GM12878 (cell line): ENCODE data around the gene FREM3. TPM values are rescaled to one million over a fixed set of nuclear protein-coding genes. Genes with fewer than 3 reads are reported as not detected.

Experiments used
- ATAC-seq: fragments of 200-7000 bp; cut with Tn5 transposase; 3 replicates; pipeline ENCODE4 v1.9.1; 2020; ENCODE audit warnings: mild to moderate bottlenecking, moderate library complexity
- BruUV-seq: library from RNA; stranded (reverse); fragments of 400-500 nt; replicated peaks from 2 replicates; lab custom pipeline; 2021; lab: Mats Ljungman, UMichigan
- CTCF ChIA-PET: fragments of 300-600 bp; sonication (Branson Sonifier 250); formaldehyde crosslinking; extraction: SDS; loops from one replicate; lab custom pipeline; 2021; ENCODE audit warnings: inconsistent platforms; lab: Yijun Ruan, JAX
- POLR2A ChIA-PET: fragments of 350-600 bp; formaldehyde crosslinking; extraction: SDS; loops from one replicate; lab custom pipeline; 2021; ENCODE audit warnings: inconsistent platforms; lab: Charles Lee
- RAD21 ChIA-PET: fragments of 300-600 bp; sonication (Branson Sonifier 250); formaldehyde crosslinking; loops from one replicate; lab custom pipeline; 2023; ENCODE audit warnings: antibody characterized with exemption; ENCODE audit not compliant: unreplicated experiment; lab: Charles Lee
- SMC1A ChIA-PET: fragments of 300-600 bp; sonication (Branson Sonifier 250); formaldehyde crosslinking; loops from one replicate; lab custom pipeline; 2023; ENCODE audit not compliant: unreplicated experiment, uncharacterized antibody; lab: Charles Lee
- DNase-seq: peaks from one replicate; pipeline ENCODE4 v3.0.0-alpha.2; 2011; ENCODE audit warnings: low read depth, low spot score
- FAIRE-seq: peaks from 3 replicates; lab custom pipeline; 2011; peaks lifted over from hg19 to GRCh38; lab: Jason Lieb, UNC
- H2AFZ ChIP-seq: 2 replicates; pipeline ENCODE4 v1.6.0; 2011; ENCODE audit warnings: low read depth, low read length, control low read depth; ENCODE audit not compliant: control insufficient read depth
- H3K27ac ChIP-seq: 2 replicates; pipeline ENCODE4 v1.5.1; 2011; ENCODE audit warnings: control low read depth; ENCODE audit not compliant: control insufficient read depth, insufficient read depth
- H3K27me3 ChIP-seq, 2 experiments: replicated peaks in 1 of 2; 2 replicates each; pipeline versions ENCODE4 v1.6.0 to v1.6.1; 2011; ENCODE audit warnings: low read length in 1 of 2; ENCODE audit not compliant: control insufficient read depth in 2 of 2, insufficient read depth in 2 of 2
- H3K36me3 ChIP-seq, 2 experiments: 2 replicates each; pipeline ENCODE4 v1.5.1; 2011; ENCODE audit warnings: low read length in 1 of 2; ENCODE audit not compliant: control insufficient read depth in 2 of 2, insufficient read depth in 2 of 2
- H3K4me1 ChIP-seq: 2 replicates; pipeline ENCODE4 v1.6.1; 2011; ENCODE audit warnings: mild to moderate bottlenecking, low read length, moderate library complexity, mixed read lengths; ENCODE audit not compliant: control insufficient read depth, insufficient read depth
- H3K4me2 ChIP-seq: 2 replicates; pipeline ENCODE4 v1.6.0; 2011; ENCODE audit warnings: control low read depth; ENCODE audit not compliant: control insufficient read depth, insufficient read depth
- H3K4me3 ChIP-seq: fragments of 200-600 bp; sonication (generic); 2 replicates; pipeline ENCODE4 v1.5.1; 2016
- H3K79me2 ChIP-seq: 2 replicates; pipeline ENCODE4 v1.6.0; 2011; ENCODE audit warnings: low read length; ENCODE audit not compliant: control insufficient read depth, insufficient read depth
- H3K9ac ChIP-seq: 2 replicates; pipeline ENCODE4 v1.8.0; 2011; ENCODE audit warnings: low read length, control low read depth, mixed read lengths; ENCODE audit not compliant: control insufficient read depth, insufficient read depth
- H3K9me3 ChIP-seq: replicated peaks from 3 replicates; pipeline ENCODE4 v1.5.1; 2011; ENCODE audit warnings: mild to moderate bottlenecking, low read length; ENCODE audit not compliant: control insufficient read depth, insufficient read depth
- H4K20me1 ChIP-seq: 2 replicates; pipeline ENCODE4 v1.6.0; 2011; ENCODE audit not compliant: control insufficient read depth, insufficient read depth
- BCL3 ChIP-seq: IDR thresholded peaks from 2 replicates; pipeline ENCODE4 v1.6.1; 2011; ENCODE audit warnings: borderline replicate concordance, low read depth, mild to moderate bottlenecking, moderate library complexity, low read length; ENCODE audit not compliant: insufficient read depth, poor library complexity, severe bottlenecking
- CBX3 ChIP-seq: fragments of 200-600 bp; sonication (generic); IDR thresholded peaks from 2 replicates; pipeline ENCODE4 v1.6.1; 2016; ENCODE audit warnings: low read depth, borderline replicate concordance
- E2F4 ChIP-seq: IDR thresholded peaks from 2 replicates; pipeline ENCODE4 v1.6.1; 2012; ENCODE audit warnings: low read depth, low read length, improper control_type of control experiment
- HCFC1 ChIP-seq: fragments of 150-350 bp; IDR thresholded peaks from 2 replicates; pipeline ENCODE4 v1.6.1; 2014; ENCODE audit warnings: low read length
- NFXL1 ChIP-seq: fragments of 450-650 bp; IDR thresholded peaks from 2 replicates; pipeline ENCODE4 v1.6.1; 2017; ENCODE audit warnings: antibody characterized with exemption, mild to moderate bottlenecking, borderline replicate concordance
- SREBF1 ChIP-seq: IDR thresholded peaks from 2 replicates; pipeline ENCODE4 v1.6.1; 2012; ENCODE audit warnings: mild to moderate bottlenecking, low read length
- TCF12 ChIP-seq: IDR thresholded peaks from 2 replicates; pipeline ENCODE4 v1.6.1; 2011; ENCODE audit warnings: low read depth, mild to moderate bottlenecking, low read length
- YBX1 ChIP-seq: fragments of 450-650 bp; IDR thresholded peaks from 2 replicates; pipeline ENCODE4 v1.6.1; 2016; ENCODE audit warnings: antibody characterized with exemption
- ZBTB40 ChIP-seq: fragments of 450-650 bp; IDR thresholded peaks from 2 replicates; pipeline ENCODE4 v1.6.1; 2016; ENCODE audit warnings: mild to moderate bottlenecking, moderate library complexity, borderline replicate concordance
- ZNF592 ChIP-seq: fragments of 450-650 bp; IDR thresholded peaks from 2 replicates; pipeline ENCODE4 v1.6.1; 2017; ENCODE audit warnings: mild to moderate bottlenecking, moderate library complexity
- ZSCAN29 ChIP-seq: fragments of 450-650 bp; IDR thresholded peaks from 2 replicates; pipeline ENCODE4 v1.6.1; 2017; ENCODE audit warnings: mild to moderate bottlenecking, moderate library complexity
- WGBS: methylation state at CpG from one replicate; pipeline ENCODE4 v1.1.6; 2016; ENCODE audit warnings: low lambda C conversion rate; ENCODE audit not compliant: insufficient replicate concordance, insufficient coverage; ENCODE audit errors: missing lambda C conversion rate; 5-methylcytosine and 5-hydroxymethylcytosine counted together
- in situ Hi-C: fragments of 300-500 bp; cut with MboI; formaldehyde crosslinking; loops from 9 replicates; pipeline ENCODE4 v1.14.3; 2018; ENCODE audit warnings: mixed read lengths
- intact Hi-C: fragments of 100-400 bp; cut with micrococcal nuclease; formaldehyde crosslinking; loops from one replicate; pipeline ENCODE4 v1.14.2; 2022; ENCODE audit not compliant: unreplicated experiment
- polyA plus RNA-seq, 11 experiments: library from polyadenylated mRNA; depleted of rRNA in 4 of 11; unstranded in 6 of 11; stranded (reverse) in 5 of 11; fragments of >200 nt; fragmentation: Nextera tagmentation in 4 of 11; fragmentation: Illumina TruSeq in 1 of 11; extraction: Ambion mirVana in 4 of 11; extraction: Trizol in 1 of 11; gene quantifications; 1 replicate in 1 of 11; 2 replicates in 10 of 11; pipeline versions ENCODE4 v1.2.1 to v1.2.3, GENCODE V29; 2011 to 2016; ENCODE audit warnings: inconsistent platforms in 2 of 11, missing spikeins in 2 of 11, low read depth in 1 of 11
- total RNA-seq, 4 experiments: library from RNA; depleted of rRNA in 3 of 4; stranded (reverse); fragments of >200 nt in 3 of 4; fragmentation: Illumina TruSeq in 1 of 4; extraction: Trizol in 1 of 4; gene quantifications; 2 replicates each; pipeline versions ENCODE4 v1.2.1 to v1.2.3, GENCODE V29; 2013 to 2021

Gene FREM3
- total and polyA plus RNA-seq, 10 of the 15 experiments (the other 5 are each of a cell fraction or from before 2014, with no cell fraction given) = not detected

- TF ChIP-seq YBX1 (no peak), CBX3 (no peak), NFXL1 (no peak), ZSCAN29 (no peak), BCL3 (no peak), TCF12 (no peak), HCFC1 (no peak), E2F4 (no peak), ZNF592 (no peak), ZBTB40 (no peak), SREBF1 (no peak)
- 5% methylated on average over 1 of the region's 1 CpG for WGBS
- intact Hi-C loops (no loop called here), in situ Hi-C loops (no loop called here)
- ATAC-seq (no peak), DNase-seq (no peak), FAIRE-seq (no peak)
- POLR2A ChIA-PET = no interaction called here
- Histone ChIP-seq H4K20me1 (no peaks in the 10 kb centered on the region), H3K9ac (no peak overlapping the region), H2AFZ (no peak overlapping the region), H3K4me1 (no peaks in the 10 kb centered on the region), H3K4me2 (no peak overlapping the region), H3K27me3 (no peaks in the 10 kb centered on the region), H3K4me3 (no peak overlapping the region), H3K36me3 (no peaks in the 10 kb centered on the region), H3K79me2 (no peaks in the 10 kb centered on the region), H3K9me3 (no peaks in the 10 kb centered on the region; the same call in 2 of the 3 replicates), H3K27ac (no peak overlapping the region)
- RAD21 ChIA-PET = no interaction called here
- SMC1A ChIA-PET = no interaction called here
- CTCF ChIA-PET = no interaction called here
- no TSS peak for BruUV-seq
These were observed 57.9 kb downstream of the FREM3 start for GRCh38 chr4:143642611-143643010.
